DND-41 (cell line): Measurements from ENCODE around the gene FAM13A.

ENCODE experiments used
- CTCF ChIP-seq: IDR thresholded peaks from 2 replicates; pipeline ENCODE4 v1.5.1; 2012; ENCODE audit warnings: borderline replicate concordance, low read length, moderate library complexity, mild to moderate bottlenecking; ENCODE audit not compliant: poor library complexity, severe bottlenecking; ENCODE audit errors: extremely low read depth
- EZH2 ChIP-seq: IDR thresholded peaks from 3 replicates; pipeline ENCODE4 v1.6.1; 2012; ENCODE audit warnings: borderline replicate concordance, low read depth, mild to moderate bottlenecking, moderate library complexity, low read length, inconsistent platforms; ENCODE audit not compliant: severe bottlenecking

- TF ChIP-seq CTCF (no peak), EZH2 (no peak)
Measured at GRCh38 chr4:88779431-88779830, 277.6 kb downstream of the FAM13A start.
